SK-N-SH treated with all-trans-retinoic acid at 6 μM for 48 hours (cell line): Measurements from ENCODE around the gene HOXC5.

Experiments
- TCF4 ChIP-seq: fragments of 250-450 bp; sonication (Bioruptor Pico); IDR thresholded peaks from 2 replicates; pipeline ENCODE4 v1.8.0; 2021; ENCODE audit warnings: mild to moderate bottlenecking, moderate library complexity, borderline replicate concordance
- ZNF70 ChIP-seq: fragments of 450-650 bp; formaldehyde crosslinking; IDR thresholded peaks from 2 replicates; pipeline ENCODE4 v1.5.0; 2020; ENCODE audit warnings: mild to moderate bottlenecking, moderate library complexity

- TF ChIP-seq TCF4 (CRISPR knock-in tag) (no peak), ZNF70 (CRISPR knock-in tag) (no peak)
Observed at GRCh38 chr12:54009171-54010052, 23.4 kb upstream of the HOXC5 start.
